ENCODE measurements around the gene LMAN2.
A peak's percentile ranks its signal among the peaks of the same experiment; 100 is the strongest.

Gene LMAN2

DNA sequence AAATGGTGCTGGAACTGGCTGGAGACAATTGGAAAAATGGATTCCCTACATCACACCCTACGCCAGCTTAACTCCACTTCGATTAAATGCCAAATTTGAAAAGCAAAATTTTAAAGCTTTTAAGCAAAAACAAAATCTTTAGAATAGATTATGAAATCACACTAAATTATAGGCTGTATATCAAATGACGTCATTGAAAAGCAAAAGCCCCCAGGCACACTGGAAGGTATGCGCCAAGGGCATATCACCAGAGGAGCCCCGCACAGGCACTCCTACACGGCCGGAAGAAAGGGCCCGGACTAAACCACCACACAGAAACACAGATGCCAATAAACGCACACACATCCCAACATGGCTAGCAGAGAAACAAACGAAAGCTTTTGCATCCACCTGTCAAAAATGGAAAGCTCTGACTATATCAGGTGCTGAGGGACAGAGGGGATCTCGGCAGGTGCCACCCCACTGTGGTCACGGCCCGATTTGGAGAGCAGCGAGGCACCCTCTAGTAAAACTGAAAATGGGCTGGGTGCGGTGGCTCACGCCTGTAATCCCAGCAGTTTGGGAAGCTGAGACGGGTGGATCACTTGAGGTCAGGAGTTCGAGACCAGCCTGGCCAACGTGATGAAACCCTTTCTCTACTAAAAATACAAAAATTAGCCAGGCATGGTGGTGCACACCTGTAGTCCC, 22.8 kb downstream of the LMAN2 start:
- no peak for DNase-seq (ENCODE audit: low read depth in 3 of 3, low spot score in 1 of 3)

DNA sequence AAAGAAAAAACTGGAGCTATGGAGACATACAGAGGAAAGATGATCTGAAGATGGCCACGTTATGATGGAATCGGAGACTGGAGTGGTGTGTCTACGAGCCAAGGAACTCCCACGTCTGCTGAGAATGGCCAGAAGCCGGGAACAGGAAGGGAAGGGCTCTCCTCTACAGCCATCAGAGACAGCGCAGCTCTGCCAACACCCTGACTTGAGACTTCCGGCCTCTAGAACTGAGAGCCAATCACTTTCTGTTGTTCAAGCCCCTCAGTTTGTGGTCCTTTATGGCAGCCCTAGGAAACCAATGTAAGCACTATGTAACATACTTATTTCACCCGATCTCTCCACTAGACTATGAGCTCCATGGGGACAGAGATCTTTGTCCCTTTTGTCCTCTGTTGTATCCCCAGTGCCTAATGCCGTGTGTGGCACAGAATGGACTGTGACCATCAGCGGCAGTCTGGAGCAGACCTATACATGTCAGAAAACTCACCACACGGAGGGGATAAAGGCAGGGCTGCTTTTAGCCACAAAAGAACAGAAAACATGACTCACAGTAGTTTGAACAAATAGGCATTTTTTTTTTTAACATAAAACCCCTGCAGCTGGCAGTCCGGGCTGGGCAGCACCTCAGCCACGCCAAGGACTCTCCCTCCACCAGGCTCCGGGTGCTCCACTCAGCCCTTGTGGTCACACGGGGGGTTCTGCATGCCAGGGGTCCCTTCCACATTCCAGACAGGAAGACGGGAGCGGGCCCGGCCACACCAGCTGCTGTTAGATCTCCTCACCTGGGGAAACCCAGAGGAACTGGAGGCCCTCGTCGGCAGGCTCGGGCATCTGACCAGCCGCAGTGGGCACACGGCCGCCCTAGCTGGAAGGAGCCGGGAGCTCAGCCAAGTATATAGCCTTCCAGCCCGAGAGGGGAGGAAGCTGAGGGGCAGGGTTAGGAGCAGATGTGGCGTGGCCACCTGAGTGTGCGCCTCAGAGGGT, 23.6 kb downstream of the LMAN2 start:
- DNase-seq (ENCODE audit: low read depth in 3 of 3, low spot score in 1 of 3), result no peak

DNA sequence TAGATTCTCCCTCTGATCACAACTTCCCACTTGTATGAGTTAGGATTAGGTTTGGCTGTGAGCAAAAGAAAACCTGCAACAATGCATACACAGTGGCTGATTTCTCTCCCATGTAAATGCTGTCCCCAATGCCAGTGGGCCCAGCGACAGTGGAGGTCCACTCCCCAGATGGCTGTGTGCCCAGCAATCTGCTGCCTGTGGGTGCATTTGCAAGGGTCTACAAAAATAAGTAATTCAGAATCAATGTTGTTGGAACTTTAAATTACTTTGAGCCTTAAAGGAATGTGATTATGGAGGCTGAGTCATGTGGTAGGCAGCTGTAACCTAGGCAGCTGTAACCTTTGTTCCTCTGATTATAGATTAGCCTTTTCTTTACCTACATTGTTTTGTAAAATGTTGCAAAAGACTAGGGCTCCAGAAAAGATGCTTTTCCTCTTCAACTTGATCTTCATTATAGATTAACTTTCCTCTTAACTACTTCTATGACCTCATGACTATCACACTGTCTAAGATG, 25.5 kb downstream of the LMAN2 start:
- no peak for DNase-seq (ENCODE audit: low read depth in 3 of 3, low spot score in 1 of 3)

DNA sequence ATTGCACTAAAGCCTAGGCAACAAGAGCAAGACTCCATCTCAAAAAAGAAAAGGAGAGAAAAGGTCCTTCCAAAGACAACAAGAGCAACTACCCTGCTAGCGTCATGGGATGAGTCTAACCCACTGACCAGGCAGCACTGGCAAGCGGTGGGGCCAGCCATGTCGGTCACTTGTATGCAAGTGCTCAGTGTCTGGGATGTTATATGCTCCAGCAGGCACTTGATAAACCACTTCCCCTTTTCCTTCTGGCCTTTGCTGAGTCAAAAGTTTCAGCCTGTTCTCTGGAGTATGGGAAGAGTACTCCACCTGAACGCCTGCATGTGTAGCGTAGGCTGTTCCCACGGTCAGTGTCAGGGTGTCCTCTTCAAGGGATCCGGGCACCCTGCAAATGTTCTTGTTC, 30.6 kb downstream of the LMAN2 start:
- DNase-seq (ENCODE audit: low read depth in 3 of 3, low spot score in 1 of 3), result no peak

DNA sequence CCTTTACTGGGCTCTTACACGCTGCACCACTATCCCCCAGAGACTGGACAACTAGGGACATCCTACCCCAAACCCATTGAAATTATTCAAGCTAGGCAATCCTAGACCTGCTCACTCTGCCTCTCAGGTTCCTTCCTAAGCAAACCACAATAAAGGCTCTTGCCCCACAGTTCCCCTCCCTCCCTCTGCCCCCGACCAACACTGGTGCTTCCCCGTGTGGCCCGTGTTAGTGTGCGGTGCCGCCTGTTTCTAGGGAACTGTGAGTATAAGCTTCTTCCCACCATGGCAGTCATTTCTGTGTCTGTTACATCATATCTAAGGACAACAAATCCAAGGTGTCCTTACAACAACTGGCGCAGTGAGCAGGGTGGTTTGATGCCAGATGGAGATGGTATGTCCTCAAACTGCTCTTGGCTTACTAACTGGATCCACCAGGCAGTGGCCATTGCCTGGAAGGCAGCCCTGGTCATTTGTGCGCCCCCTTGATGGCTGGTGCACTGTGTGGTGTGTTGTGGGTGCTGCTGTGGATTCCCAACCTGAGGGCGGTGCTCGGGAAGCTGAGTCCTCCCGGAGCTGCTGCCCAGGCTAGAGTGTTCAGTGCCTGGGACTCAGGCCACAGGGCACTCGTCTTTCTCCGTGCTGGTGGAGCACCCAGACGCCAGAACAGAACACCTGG, 31.4 kb downstream of the LMAN2 start:
- DNase-seq (ENCODE audit: low read depth in 3 of 3, low spot score in 1 of 3), result no peak

DNA sequence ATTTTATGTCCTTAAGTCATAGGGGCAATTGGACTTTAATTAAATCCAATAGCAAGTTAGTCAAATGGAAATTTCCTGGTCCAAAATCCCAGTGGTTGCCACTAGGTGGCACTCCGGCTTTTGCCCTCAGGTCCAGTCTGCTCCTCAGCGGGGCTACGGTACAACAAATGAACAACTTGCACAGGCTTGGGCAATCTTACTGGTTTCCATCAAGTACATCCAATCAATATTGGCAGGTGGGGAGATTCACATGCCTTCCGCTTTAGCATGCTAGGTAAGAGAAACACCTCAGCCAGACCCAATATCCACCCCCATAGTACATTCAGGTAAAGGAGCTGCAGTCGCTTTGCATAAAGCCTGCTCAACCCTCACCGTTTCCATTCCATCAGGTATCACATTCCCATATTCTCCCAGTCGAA, 33.5 kb downstream of the LMAN2 start:
- DNase-seq (ENCODE audit: low read depth in 3 of 3, low spot score in 1 of 3), result peak in 2 of 3 donors; percentile 43 to 58

DNA sequence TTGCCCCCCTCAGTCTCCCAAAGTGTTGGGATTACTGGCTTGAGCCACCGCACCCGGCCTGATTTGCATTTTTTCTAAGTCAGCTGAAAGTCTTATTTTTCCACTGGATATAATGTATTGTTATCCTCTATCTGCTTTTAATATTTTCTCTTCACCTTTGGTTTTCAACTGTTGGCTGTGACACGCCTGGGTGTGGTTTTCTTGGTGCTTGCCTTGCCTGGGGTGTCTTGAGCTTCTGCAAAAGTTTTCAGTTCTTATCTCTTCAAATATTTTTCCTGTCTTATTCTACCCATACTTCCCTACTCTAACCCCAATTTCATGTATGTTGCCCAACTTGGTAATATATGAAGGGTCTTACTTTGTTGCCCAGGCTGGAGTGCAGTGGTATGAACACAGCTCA, 35.5 kb downstream of the LMAN2 start:
- no peak for DNase-seq (ENCODE audit: low read depth in 3 of 3, low spot score in 1 of 3)

DNA sequence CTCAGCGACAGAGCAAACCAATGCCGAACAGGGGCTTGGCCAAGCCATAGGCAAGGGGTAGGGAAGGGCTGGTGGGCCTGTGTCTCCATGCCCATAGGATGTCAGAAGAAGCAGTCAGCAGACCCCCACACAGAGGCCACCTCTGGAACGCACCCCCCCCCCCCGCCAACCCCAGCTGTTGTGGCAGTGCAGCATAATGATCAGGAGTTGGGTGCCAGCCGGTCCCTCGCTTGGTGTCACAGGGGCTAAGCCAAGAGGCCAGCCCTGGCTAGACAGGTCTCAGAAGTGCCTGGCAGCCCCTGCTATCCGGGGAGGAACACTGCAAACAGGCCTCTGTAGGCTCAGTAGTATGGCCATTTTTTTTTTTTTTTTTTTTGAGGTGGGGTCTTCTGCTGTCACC, 36.1 kb downstream of the LMAN2 start:
- DNase-seq (ENCODE audit: low read depth in 3 of 3, low spot score in 1 of 3), result no peak

DNA sequence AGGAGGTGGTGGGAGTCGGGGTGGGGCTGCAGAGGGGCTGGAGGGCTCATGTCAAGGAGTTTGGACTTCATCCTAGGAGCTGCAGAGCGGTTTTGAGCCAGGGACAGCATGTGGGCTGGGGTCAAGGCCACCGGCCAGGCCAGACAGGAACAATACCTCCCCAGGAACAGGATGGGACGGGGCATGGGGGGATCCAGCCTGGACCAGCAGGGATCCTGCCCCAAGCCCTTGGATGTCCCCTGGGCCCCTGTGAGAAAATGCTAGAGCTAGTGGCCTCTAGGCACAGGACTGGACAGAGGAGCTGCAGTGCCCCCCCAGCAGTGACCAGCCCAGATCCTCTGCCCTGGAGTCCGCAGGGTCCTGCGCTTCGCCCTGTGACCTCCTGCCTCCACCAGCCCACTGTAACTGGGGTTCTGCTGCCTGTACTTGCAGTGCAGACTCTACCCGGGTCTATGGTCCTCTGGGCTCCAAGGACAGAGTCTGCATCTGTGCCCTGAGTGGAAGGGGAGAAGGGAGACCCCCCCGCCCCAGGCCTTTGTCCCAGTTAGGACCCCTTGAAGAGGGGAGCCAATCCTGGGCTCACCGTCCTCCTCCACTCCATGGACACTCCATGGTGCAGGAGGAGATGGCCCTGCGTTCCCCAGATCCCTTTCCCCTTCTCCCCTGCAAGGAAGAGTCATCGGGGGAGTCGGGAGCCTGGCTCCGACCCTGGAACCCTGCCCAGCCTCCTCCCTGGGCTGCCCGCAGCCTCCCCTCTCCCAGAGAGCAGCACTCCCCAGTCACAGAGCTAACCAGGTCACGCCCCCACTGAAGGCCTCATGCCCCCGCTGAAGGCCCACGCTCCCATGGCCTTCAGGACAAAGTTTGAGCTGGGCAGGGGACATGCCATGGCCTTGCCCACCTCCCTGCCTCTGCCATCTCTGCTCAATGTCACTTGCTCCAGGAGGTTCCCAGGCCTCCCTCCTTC, 36.8 kb downstream of the LMAN2 start:
- no peak for DNase-seq (ENCODE audit: low read depth in 3 of 3, low spot score in 1 of 3)

DNA sequence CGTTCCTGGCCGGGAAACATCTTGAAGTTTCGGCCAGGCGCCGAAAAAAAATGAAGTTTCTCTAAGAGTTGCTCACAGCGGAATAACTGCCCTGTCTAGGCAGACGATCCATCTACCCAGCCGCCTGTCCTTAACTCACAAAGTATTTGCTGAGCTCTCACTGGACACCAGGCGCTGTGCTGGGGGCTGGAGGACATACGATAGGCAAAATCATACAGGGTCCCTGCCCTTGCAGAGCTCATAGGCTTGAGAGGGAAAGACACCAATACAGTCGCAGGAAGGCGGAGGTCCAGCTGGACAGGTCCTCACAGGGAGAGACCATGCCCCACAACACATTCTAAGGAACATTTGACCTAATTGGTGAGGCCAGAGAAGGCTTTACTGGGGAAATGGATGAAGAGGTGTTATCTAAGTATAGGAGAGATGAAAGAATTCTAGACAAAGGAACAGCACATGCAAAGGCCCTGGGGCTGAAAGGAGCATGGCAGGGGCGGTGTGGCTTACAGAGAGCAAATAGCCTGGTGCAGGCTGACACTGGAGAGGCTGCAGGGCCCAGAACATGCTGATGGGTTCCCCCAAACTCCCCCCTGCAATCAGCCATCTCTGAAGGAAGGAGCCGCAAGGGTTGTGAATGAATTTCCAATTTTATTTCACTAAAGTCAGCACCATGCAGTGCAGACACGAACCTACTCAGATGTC, 37.8 kb downstream of the LMAN2 start:
- DNase-seq (ENCODE audit: low read depth in 3 of 3, low spot score in 1 of 3), result no peak

DNA sequence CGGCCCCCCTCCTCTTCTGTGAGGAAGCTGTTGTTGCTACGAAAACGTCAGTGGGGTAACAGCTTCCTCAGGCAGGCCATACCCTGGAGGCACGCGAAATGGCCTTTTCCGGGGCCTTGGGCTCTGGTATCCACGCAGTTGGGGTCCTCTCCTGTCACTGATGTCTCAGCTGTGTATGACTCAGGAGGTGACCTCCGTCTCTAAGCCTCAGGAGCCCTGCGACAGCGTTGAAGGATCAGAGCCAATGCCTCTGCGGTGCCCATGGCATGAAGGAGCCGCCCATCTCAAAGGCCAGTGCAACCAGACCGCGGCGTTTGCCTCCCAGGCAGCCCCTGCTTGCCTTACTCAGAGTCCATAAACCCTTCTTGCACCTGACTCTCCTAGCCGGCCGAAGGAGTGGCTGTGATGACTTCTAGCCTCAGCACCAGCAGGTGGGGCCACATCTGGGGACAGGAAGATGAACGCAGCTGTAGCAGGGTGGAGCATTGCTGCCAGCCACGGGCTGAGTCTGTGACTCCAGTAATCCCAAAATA, 38.8 kb downstream of the LMAN2 start:
- no peak for DNase-seq (ENCODE audit: low read depth in 3 of 3, low spot score in 1 of 3)

DNA sequence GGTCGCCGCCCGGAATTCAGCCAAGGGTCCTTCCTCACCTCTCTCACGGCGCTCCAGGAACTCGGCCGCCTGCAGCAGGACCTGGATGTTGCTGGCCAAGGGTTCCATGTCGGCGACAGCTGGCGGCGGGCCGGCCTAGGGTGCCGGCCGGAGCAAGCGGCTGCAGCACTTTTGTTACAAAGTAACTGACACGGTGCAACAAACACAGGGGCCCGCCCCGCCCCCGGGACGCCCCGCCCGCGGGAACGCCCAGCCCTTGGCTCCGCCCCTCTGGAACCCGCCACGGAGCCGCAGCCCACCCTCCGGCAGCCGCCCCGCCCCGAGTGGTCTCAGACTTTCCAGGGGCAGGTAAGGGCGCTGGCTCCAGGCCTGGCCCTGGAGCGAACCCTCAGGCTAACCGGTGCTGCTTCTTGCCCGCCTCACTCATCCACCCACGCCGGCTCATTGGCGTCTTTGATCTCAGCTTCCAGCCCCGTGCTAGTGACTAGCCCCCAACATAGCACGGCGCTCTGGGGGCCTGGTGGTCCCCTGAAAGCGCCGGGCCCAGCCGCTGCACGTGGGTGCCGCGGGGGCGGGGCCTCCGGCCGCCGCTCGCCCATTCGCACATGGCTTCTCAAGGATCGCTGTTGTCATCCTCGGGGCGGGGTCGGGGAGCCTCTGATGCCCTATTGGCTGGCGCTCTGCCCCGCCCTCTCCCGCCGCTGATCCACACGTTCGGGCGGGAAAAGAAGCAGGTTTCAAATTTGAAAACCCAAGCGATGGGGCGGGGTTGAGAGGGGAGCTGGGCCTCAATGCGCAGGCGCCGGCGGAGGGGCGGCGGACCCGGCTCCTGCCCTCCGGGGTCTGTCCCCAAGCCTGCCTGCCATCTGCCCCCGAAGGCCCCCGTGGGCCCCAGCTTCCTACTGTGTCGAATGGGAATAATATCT, 39.5 kb downstream of the LMAN2 start, which contains the start of gene MXD3:
Gene MXD3 (minus strand): TSS at position 176 of the 926 bp plus-strand sequence. CDS start 68 bp downstream, at position 108.
- peak; percentile 82 to 90 (median 83) for DNase-seq (ENCODE audit: low read depth in 3 of 3, low spot score in 1 of 3)

DNA sequence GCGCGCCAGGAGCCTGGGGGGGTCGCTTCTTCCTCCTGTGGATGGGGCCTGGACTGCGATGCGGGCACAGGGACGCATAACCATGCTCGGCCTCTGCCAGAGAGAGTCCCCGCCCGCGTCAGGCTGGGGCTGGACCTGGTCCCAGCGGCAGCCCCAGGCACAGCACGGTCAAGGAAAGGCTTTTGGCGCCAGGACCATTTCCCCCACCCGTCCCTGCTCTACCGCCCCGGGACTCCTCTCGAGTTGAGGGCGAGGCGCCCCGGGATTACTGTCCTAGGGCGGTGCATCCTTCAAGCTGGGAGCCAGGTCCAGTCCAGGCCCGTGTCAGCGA, 40.1 kb downstream of the LMAN2 start:
- DNase-seq (ENCODE audit: low read depth in 3 of 3, low spot score in 1 of 3), result no peak

DNA sequence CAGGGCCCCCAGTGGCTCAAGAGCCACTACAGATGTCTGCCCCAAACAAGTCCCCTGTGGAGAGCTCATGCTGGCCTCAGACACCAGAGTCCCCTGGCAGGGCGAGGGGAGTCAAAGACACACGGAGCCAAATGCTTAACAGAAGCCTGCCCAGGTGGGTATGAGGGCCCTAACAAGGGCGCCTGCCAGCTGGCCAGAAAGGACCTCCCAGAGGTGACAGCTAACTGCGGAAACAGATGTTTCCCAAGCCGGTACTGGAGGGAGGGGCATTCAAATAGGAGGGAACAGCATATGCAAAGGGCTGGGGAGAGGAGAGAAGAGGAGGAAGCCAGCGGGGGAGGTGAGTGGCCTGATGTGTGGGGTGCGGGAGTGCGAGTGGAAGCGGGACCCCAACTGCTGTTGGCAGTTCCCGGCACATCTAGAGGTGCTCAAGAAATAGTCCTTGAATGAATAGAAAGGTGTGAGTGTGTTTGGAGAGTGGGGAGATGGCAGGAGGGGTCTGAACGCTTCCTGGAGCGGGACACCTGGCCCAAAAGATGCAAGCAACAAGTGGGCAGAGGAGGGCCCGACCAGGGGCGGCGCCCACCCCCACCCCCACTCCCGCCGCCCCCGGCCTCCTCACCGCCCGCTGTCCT, 40.6 kb downstream of the LMAN2 start:
- DNase-seq (ENCODE audit: low read depth in 3 of 3, low spot score in 1 of 3), result no peak

DNA sequence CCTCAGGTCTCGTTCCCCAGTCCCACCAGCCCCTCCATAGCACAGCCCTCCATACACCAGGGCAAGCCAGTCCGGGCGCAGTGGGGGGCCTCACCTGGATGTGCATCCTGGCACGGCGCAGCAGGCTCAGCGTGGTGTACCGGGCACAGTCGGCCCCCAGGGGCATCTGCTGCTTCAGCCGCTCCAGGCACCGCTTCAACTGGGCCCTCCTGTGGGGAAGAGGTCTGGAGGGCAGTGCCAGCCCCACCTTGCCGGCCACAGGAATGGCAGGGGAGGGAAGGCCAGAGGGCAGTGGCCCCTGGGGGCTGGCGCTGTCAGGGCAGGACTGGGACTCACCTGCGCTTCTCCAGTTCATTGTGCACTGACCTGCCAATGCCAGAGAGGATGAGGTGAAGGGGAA, 41.1 kb downstream of the LMAN2 start:
- DNase-seq (ENCODE audit: low read depth in 3 of 3, low spot score in 1 of 3), result no peak

DNA sequence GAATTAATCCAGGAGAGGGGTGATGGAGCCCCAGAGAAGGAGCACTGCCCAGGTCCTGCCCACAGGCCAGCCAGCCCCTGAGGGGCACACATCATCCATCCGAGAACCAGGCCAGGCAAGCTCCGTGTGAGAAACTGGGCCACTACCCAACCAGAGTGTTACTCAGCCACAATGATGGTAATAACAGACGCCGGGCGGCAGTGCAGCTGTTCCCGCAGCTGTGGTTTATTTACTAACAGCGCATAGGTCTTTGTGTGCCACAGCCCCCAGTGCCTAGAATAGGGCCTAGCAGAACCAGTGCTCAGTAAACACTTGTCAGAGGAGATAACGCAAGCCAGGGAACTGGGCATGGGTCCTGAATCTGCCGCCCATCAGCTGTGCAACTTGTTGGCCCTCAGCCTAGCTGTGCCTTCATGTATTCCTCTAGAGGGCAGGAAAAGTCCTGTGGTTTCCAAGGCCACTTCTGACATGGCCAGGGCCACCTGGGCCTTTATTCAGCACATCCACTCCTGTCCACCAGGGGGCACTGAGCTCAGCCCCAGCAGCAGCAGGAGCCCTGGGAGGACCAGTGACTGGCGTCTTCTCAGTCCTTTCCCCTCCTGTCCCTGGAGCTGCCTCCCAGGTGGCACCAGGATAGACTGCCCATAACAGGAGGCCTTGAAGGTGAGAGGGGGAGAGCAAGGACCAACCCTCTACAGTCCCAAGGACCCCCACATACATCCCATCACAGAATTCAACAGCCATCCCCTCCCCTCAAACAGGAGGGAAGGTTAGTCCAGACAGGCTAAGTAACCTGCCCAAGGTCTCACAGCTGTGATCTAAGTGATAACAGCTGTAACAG, 41.9 kb downstream of the LMAN2 start:
- peak; percentile 41 to 51 (median 47) for DNase-seq (ENCODE audit: low read depth in 3 of 3, low spot score in 1 of 3)

DNA sequence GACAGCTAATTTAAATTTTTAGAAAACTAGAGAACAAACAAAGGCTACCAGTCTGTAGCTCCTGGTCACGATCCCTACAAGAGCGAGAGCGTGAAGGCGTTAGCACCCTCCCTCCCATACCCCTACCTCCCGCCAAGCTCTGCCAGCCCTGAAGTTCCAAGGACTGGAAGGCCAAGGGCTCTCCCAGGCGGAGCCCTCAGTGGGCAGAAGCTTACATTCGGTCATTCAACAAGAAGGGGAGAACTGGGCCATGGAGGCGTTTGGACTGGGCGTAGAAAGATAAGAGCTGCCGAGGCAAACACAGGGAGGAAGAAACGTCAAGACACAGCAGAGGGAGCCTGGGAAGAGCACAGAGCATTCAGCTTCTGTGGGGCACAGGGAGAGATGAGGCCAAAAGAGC, 42.7 kb downstream of the LMAN2 start:
- no peak for DNase-seq (ENCODE audit: low read depth in 3 of 3, low spot score in 1 of 3)

All from stimulated activated CD4-positive, alpha-beta T cell treated with anti-CD3 and anti-CD28 coated beads, TNF-alpha, amount 100 ng/mL, for 1 hour (primary cell).